ENCODE data around the gene RMND5B. TPM values are rescaled to one million over a fixed set of nuclear protein-coding genes. Genes with fewer than 3 reads are reported as not detected.
A peak's percentile ranks its signal among the peaks of the same experiment; 100 is the strongest.

RMND5B gene
- total RNA-seq, 1 donor from 2014 or later = 81.6 TPM

DNA sequence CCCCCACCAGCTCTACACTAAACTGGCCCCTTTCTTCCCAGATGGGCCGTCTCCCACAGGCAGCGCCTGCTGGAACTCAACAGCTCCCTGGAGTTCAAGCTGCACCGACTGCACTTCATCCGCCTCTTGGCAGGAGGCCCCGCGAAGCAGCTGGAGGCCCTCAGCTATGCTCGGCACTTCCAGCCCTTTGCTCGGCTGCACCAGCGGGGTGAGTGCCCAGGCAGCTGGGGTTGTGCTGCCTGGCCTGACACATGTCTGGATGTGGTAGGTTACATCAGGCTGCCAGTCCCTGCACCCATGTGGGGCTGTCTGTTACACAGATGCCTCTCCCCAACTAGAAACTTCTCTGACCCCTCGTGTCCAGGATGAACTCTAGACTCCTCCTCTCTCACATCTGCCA is 13.1 kb downstream of the RMND5B start:
- TF ChIP-seq, protein P1, sequence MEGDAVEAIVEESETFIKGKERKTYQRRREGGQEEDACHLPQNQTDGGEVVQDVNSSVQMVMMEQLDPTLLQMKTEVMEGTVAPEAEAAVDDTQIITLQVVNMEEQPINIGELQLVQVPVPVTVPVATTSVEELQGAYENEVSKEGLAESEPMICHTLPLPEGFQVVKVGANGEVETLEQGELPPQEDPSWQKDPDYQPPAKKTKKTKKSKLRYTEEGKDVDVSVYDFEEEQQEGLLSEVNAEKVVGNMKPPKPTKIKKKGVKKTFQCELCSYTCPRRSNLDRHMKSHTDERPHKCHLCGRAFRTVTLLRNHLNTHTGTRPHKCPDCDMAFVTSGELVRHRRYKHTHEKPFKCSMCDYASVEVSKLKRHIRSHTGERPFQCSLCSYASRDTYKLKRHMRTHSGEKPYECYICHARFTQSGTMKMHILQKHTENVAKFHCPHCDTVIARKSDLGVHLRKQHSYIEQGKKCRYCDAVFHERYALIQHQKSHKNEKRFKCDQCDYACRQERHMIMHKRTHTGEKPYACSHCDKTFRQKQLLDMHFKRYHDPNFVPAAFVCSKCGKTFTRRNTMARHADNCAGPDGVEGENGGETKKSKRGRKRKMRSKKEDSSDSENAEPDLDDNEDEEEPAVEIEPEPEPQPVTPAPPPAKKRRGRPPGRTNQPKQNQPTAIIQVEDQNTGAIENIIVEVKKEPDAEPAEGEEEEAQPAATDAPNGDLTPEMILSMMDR (IDR thresholded peaks at IDR 0.05) = no peak
- Histone ChIP-seq H3K27ac (no peak overlapping the region), H3K4me1 (no peaks in the 10 kb centered on the region), H3K27me3 (no peaks in the 10 kb centered on the region), H3K36me3 (peaks cover 64 to 76% of the 10 kb centered on the region in 2 donors), H3K4me3 (no peak overlapping the region), H3K9me3 (no peaks in the 10 kb centered on the region)
- DNase-seq (ENCODE audit: low spot score in 2 of 2) = no peak
- intact Hi-C loops (cut with DNase I) = no loop called here

DNA sequence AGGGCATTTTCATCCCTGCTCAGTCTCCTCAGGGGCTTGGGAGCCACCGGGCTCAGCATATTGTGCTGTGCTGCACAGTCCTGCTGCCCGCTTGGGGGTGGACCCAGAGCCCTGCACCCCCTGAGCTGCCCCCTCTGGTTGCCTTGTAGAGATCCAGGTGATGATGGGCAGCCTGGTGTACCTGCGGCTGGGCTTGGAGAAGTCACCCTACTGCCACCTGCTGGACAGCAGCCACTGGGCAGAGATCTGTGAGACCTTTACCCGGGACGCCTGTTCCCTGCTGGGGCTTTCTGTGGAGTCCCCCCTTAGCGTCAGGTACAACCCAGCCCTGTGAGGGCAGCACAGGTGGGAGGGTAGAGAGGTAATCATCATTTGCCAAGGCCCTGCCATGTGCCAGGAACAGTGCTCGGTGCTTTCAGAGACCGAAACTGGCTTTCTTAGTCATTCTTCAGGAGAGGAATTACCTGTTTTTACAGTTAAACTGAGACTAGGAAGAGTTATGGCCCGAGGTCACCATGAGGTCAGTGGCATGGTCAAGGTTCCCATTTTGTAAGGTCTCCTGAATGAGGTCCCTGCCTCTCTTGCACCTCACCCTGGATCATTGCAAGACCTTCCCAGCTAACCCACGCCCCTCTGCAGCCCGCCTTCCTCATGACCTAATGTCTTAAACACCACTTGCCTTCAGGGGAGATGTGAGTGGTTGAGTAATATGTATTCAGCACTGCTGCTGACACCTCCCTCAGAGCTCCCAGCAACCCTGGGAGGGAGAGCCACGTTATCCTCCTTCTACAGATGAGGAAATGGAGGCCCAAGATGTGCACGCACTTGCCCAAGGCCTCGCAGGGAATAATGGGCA is 15.4 kb downstream of the RMND5B start:
- DNase-seq (ENCODE audit: low spot score in 2 of 2) = no peak
- Histone ChIP-seq H3K36me3 (peaks cover 64 to 95% of the 10 kb centered on the region in 2 donors), H3K27ac (no peak overlapping the region), H3K4me1 (no peaks in the 10 kb centered on the region), H3K9me3 (no peaks in the 10 kb centered on the region), H3K4me3 (no peak overlapping the region), H3K27me3 (no peaks in the 10 kb centered on the region)
- intact Hi-C loops (cut with DNase I) = no loop called here
- TF ChIP-seq, protein P1 (IDR thresholded peaks at IDR 0.05) = peak in 2 of 3 experiments; percentile 40 to 47

DNA sequence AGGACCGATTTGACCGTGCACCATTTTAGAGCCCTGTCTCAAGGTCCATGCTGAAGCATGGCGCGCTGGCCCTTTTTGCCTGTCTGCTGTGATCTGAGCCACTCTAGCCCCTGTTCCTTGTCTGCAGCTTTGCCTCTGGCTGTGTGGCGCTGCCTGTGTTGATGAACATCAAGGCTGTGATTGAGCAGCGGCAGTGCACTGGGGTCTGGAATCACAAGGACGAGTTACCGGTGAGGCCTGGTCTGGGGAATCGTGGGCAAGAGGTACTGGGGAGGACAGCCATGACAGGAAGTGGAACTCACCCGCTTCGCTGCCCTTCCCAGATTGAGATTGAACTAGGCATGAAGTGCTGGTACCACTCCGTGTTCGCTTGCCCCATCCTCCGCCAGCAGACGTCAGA is 16.6 kb downstream of the RMND5B start:
- intact Hi-C loops (cut with DNase I) = no loop called here

DNA sequence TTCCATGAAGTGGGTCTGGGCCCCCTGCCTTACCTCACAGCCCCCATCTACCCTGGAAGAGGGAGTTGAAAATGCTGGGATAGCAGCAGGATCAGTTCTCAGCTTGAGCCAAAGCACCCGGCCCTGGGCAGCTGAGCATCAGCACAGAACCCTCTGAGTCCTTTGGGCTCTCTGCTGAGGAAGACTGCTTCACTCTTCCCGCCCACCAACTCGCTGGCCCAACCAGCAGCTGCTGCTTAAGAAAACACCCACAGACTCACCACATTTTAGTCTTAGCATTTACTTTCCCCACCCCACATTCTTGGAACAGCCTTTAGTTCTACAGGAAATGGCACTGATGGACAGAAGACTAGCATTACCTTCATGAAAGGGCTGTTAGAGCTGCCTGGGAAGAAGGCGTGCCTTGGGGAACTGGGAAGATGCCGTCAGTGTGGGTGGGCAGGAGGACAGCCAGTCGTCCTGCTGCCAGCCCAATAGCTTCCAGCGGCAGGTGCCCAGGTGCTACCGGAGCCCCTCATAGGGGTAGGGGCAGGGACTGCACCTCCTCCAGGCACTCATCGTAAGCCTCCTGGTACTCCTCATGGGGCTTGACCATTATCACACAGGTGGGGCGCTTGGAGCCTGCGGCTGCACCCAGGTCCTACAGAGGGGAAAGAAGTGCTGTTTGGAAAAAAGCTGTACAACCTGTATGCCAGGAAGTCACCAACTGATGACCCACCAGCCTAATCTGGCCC is 18.6 kb downstream of the RMND5B start:
- TF ChIP-seq, protein P1 (IDR thresholded peaks at IDR 0.05) = no peak
- Histone ChIP-seq H3K27ac (no peak overlapping the region), H3K36me3 (peaks cover 40 to 72% of the 10 kb centered on the region in 2 donors), H3K4me1 (peaks cover 7 to 13% of the 10 kb centered on the region in 2 donors), H3K27me3 (no peaks in the 10 kb centered on the region), H3K9me3 (no peaks in the 10 kb centered on the region), H3K4me3 (no peak overlapping the region)
- no peak for DNase-seq (ENCODE audit: low spot score in 2 of 2)
- intact Hi-C loops (cut with DNase I) = no loop called here

More for the DNA sequence above, 16.6 kb downstream of the RMND5B start:
- DNase-seq (ENCODE audit: low spot score in 2 of 2) = no peak
- TF ChIP-seq, protein P1 (IDR thresholded peaks at IDR 0.05) = no peak
- Histone ChIP-seq H3K9me3 (no peaks in the 10 kb centered on the region), H3K27me3 (no peaks in the 10 kb centered on the region), H3K4me3 (no peak overlapping the region), H3K4me1 (peaks cover 0 to 2% of the 10 kb centered on the region in 2 donors), H3K36me3 (peaks cover 58 to 92% of the 10 kb centered on the region in 2 donors), H3K27ac (no peak overlapping the region)

DNA sequence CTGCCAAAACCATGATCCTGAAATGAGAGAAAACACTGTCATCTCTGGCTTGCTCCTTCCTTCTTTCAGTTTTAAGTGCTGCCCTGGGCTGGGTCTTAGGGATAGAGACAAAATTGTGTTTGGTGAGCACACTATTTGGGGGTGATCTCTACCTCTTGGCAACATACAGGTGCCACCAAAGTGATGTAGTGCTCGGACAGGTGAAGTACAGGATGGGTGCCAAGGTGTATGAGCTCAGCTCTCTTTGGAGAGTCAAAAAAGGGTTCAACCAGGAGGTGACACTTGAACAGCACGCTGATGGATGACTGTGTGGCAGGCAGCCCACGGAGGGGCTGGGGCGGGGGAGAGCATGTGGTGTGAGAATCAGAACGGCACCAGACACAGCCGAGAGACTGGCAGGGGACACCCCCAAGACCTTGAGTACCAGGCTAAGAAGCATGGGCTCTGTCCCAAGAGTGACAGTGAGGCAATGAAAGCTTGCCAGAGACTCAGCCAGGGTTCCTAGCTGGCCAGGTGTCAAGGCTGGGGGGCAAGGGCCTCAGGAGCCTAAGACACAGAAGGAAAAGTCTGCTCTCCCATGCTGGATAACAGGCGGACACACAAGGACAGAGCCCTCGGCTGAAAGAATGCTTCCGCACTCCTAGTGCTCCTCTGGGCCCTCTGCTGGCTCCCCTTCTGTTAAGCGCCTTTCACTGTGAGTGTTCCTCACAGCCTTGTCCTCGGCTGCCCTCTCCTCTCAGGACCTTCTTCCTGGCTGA is 20.3 kb downstream of the RMND5B start:
- Histone ChIP-seq H3K9me3 (no peaks in the 10 kb centered on the region), H3K27me3 (no peaks in the 10 kb centered on the region), H3K36me3 (peaks cover 37 to 55% of the 10 kb centered on the region in 2 donors), H3K4me1 (peaks cover 7 to 14% of the 10 kb centered on the region in 2 donors), H3K4me3 (no peak overlapping the region), H3K27ac (no peak overlapping the region)
- intact Hi-C loops (cut with DNase I) = loop anchor here (5.0 to 10.0 kb wide), 4 partner anchors 474 to 1406 kb away; partner anchors contain the start of genes CLK4, PRELID1, RAB24 and TMED9
- TF ChIP-seq, protein P1 (IDR thresholded peaks at IDR 0.05) = no peak
- no peak for DNase-seq (ENCODE audit: low spot score in 2 of 2)

Data from ascending aorta (tissue), 2 donors.